GM03348 (cell line): ENCODE data around the gene MRPL41.
A peak's percentile ranks its signal among the peaks of the same experiment; 100 is the strongest.
"Not testable (repeated sequence)": the region's sequence is repeated elsewhere in the genome, so short reads cannot be mapped to it uniquely, and the experiment has no call there.

Experiments used
- DNase-seq: peaks from one replicate; pipeline ENCODE4 v3.0.0; 2012; ENCODE audit warnings: low spot score

The MRPL41 gene

DNA sequence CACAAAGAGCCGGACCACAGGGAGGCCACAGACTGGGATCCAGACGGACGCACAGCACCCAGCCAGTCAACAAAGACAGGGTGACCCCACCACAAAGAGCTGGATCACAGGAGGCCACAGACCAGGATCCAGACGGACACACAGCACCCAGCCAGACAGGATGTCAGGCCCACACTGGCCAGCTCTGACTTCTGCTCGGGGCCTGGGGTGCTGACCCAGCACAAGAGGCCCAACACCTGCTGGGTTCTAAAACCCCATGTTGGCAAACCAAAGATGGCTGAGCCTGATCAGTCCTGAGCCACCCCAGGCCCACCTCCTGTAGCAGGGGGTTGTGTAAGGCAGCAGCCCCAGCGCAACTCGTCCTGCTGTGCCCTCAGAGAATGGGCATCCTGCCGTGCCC lies 32.3 kb downstream of the MRPL41 start:
- no peak for DNase-seq

DNA sequence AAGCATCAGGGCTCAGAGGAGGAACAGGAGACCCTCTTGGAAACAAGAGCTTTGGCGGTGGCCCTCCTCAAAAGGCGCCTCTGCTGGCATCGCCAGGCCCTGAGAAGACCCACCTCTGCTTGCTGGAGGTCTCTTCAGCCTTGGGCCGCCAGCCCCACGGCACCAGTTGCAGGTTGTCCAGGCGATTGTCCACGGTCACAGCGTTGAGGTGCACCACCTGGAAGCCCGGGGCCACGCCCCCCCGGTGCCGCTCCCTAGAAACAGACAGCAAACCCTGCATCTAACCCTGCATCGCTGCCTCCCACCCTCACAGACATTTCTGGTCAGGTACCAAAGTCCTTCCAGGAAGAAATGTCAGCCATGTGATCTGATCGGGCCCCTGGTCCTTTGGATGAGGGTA lies 35.2 kb downstream of the MRPL41 start:
- no peak for DNase-seq

GRCh38 chr9:137588311-137588710 lies 36.6 kb downstream of the MRPL41 start:
- no peak for DNase-seq

- no peak for DNase-seq
Measured at GRCh38 chr9:137588891-137589290, 37.2 kb downstream of the MRPL41 start.

DNA sequence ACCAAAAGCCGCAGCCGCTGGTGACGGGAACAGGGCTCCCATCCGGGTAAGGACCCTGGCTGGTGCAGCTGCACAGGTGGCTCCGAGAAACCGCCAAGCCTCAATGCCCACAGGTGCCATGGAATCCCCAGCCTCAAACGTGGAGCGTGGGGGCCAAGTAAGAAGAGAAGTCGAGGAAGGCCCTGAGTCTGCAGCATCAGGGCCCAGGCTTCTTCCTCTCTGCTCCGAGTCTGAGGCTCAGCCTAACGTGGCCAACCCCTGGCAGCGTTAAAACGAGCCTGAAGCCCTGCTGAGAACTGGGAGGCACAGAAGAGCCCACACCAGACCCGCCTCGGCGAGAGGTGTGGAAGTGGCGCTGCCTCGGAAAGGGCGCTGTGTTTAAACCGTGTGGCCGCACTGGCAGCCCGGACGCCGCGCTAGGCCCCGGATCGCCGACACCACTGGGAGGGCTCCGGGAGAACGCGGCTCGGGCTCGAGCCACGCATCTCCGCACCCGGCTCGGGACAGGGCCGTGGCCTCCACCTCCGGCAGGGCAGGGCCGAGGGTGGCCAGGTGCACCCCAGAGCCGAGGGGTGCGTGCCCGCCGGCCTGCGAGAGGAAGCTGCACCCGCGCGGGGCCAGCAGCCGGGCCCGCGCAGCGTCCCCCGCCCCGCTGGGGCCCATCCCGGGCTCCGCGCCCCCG lies 37.9 kb downstream of the MRPL41 start:
- DNase-seq, result peak; percentile 56

- DNase-seq, result no peak
Measured at GRCh38 chr9:137590123-137590468, 38.4 kb downstream of the MRPL41 start.

GRCh38 chr9:137590469-137591383 lies 39.0 kb downstream of the MRPL41 start, which contains the start of gene ZMYND19:
Gene ZMYND19, minus strand, starts transcription at chr9:137590512. Its CDS starts 249 bp downstream, at chr9:137590263.
- peak; percentile 100 for DNase-seq

- DNase-seq, result no peak
Measured at GRCh38 chr9:137592767-137593166, 41.1 kb downstream of the MRPL41 start.

- DNase-seq, result no peak
Measured at GRCh38 chr9:137593176-137593575, 41.5 kb downstream of the MRPL41 start.

- DNase-seq, result not testable (repeated sequence)
Measured at GRCh38 chr9:137596577-137596976, 44.9 kb downstream of the MRPL41 start.

- DNase-seq, result no peak
Measured at GRCh38 chr9:137598943-137599342, 47.3 kb downstream of the MRPL41 start.
